Neural progenitor cell (in vitro differentiated cells): Measurements from ENCODE around the gene TMEM266.

Experiments
- CTCF ChIP-seq: fragments of 200-600 bp; sonication (generic); IDR thresholded peaks from 2 replicates; pipeline ENCODE4 v1.5.1; 2017; ENCODE audit warnings: antibody characterized with exemption, mild to moderate bottlenecking
- EZH2 ChIP-seq: fragments of 200-600 bp; sonication (generic); IDR thresholded peaks from 2 replicates; pipeline ENCODE4 v1.6.1; 2017; ENCODE audit warnings: antibody characterized with exemption, mild to moderate bottlenecking, moderate library complexity

DNA sequence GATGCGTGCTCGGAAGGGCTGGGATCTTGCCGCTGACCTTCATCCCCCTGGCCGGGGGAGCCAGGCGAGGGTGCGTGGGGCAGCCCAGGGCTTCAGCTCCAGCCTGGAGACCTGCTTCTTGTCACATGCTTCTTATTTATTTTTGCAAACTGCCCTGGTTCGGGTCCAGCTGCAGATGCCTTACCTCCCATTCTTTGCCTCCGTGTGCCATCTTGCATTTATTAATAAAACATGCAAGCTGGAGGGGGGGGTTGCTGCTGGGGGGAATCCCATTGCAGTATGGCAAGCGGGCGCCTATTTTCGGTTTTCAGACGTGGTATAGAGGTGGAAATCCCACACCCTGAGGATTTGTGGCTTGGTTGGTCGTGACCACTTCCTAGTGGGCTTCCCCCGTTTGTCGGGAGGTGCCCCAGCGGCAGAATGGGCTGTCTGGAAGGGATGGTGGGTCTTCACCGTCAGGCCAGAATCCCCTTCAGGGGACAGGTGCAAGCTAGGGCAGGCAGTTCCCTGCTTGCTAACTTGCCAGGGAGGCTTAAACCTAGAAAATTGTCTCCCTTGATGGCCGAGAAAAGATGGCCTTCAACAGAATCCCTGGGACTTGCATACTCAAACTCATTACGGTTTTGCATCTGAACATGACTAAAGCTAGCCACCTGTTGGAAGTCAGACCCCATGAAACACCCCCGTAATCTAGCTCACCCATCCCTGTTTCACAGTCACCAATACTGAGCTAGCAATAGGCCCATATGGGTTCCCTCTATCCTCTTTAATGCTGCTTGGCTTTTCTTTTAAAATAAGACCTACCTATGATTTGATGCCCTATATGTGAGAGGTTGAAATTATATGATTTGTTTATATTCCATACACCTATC is 569 bp downstream of the TMEM266 start:
- no peak for TF ChIP-seq EZH2
- TF ChIP-seq CTCF, result no peak
